ENCODE data around the gene ZBED3.

GRCh38 chr5:77083088-77083487, 4.0 kb downstream of the ZBED3 start:
- TF ChIP-seq CTCF (IDR thresholded peaks at IDR 0.05 in 4 of 5, conservative IDR thresholded peaks at IDR 0.05 in 1 of 5) (no peak), POLR2A (IDR thresholded peaks at IDR 0.05) (no peak)

All from gastrocnemius medialis (tissue), 4 donors.